ENCODE results near the gene RASA3. TPM values are rescaled to one million over a fixed set of nuclear protein-coding genes. Genes with fewer than 3 reads are reported as not detected.

Gene RASA3
- total and polyA plus RNA-seq, 2 of the 8 experiments (the other 6 are each of a cell fraction or from before 2014, with no cell fraction given): 7.5 to 21.9 TPM

GRCh38 chr13:114017966-114018365 lies 114.5 kb downstream of the RASA3 start:
- no peak overlapping the region for H3K27ac ChIP-seq (ENCODE audit: low read depth, low read length)
- no peak overlapping the region for H2BK12ac ChIP-seq (ENCODE audit: low read depth, low read length)
- no peak overlapping the region for H3K4ac ChIP-seq (replicated peaks; ENCODE audit: insufficient read length, low read depth, low read length)
- no peak overlapping the region for H4K8ac ChIP-seq (ENCODE audit: extremely low read depth, insufficient read depth, low read length)
- ChIA-PET POLR2A (ENCODE audit: partially characterized antibody) (no interaction called here), CTCF (ENCODE audit: partially characterized antibody) (interaction anchor here (0.6 to 2.8 kb wide), 9 partner anchors 8 to 229 kb away, joined by 3 to 9 read pairs (median 4); no protein-coding TSS in a partner anchor)
- no peak for TF ChIP-seq EGR1 (IDR thresholded peaks at IDR 0.05; ENCODE audit: borderline replicate concordance, low read depth, low read length)
- FAIRE-seq: no peak
- no peaks in the 10 kb centered on the region for H3K27me3 ChIP-seq (replicated peaks in 1 of 4; ENCODE audit: control insufficient read depth in 3 of 4, extremely low read depth in 1 of 4, insufficient read depth in 3 of 4, low read length in 3 of 4)
- H2AK5ac ChIP-seq (ENCODE audit: low read depth, low read length): no peak overlapping the region
- H3K23ac ChIP-seq (ENCODE audit: insufficient read length): no peak overlapping the region
- no peaks in the 10 kb centered on the region for H3K79me1 ChIP-seq (ENCODE audit: low read depth, low read length)
- H2BK120ac ChIP-seq (replicated peaks; ENCODE audit: low read depth, low read length): no peak overlapping the region
- H3K9ac ChIP-seq (replicated peaks in 1 of 4; ENCODE audit: extremely low read depth in 1 of 4, low read depth in 3 of 4, low read length in 3 of 4): no peak overlapping the region
- no peak overlapping the region for H3K18ac ChIP-seq (ENCODE audit: extremely low read depth, low read length)
- H3K4me1 ChIP-seq (replicated peaks in 1 of 4; ENCODE audit: control insufficient read depth in 3 of 4, insufficient read depth in 4 of 4, low read length in 3 of 4): no peaks in the 10 kb centered on the region
- H3K14ac ChIP-seq (ENCODE audit: insufficient read length): no peak overlapping the region
- no peak overlapping the region for H4K5ac ChIP-seq (ENCODE audit: insufficient read length, low read depth, low read length)
- H4K91ac ChIP-seq (replicated peaks; ENCODE audit: insufficient read length, low read length): no peak overlapping the region
- no peaks in the 10 kb centered on the region for H3K79me2 ChIP-seq (ENCODE audit: control insufficient read depth in 1 of 2, insufficient read depth in 2 of 2, low read length in 2 of 2)
- H4K20me1 ChIP-seq (replicated peaks in 1 of 2; ENCODE audit: control insufficient read depth in 1 of 2, insufficient read depth in 2 of 2, low read length in 2 of 2): peaks cover 0 to 5% of the 10 kb centered on the region in 2 experiments
- H2BK15ac ChIP-seq (ENCODE audit: low read length): no peak overlapping the region
- H3K56ac ChIP-seq (replicated peaks; ENCODE audit: insufficient read length, low read depth, low read length): no peak overlapping the region
- H3K23me2 ChIP-seq (ENCODE audit: low read depth, low read length): no peaks in the 10 kb centered on the region
- H3K36me3 ChIP-seq (ENCODE audit: control insufficient read depth in 2 of 4, insufficient read depth in 4 of 4, low read length in 3 of 4): no peaks in the 10 kb centered on the region
- no peak overlapping the region for H3K4me3 ChIP-seq (ENCODE audit: extremely low read depth in 1 of 4, insufficient read depth in 2 of 4, low read depth in 3 of 4, low read length in 4 of 4)
- H2AFZ ChIP-seq (ENCODE audit: low read length): no peak overlapping the region
- no peak overlapping the region for H3K4me2 ChIP-seq (ENCODE audit: insufficient read depth in 1 of 2, low read depth in 2 of 2, low read length in 2 of 2)
- DNase-seq (ENCODE audit: low read depth in 1 of 2, low spot score in 2 of 2): no peak
- no peaks in the 10 kb centered on the region for H3K9me3 ChIP-seq (ENCODE audit: insufficient read depth in 2 of 2, low read depth in 1 of 2, low read length in 1 of 2)
- WGBS, 2 experiments (ENCODE audit: extremely low coverage in 1 of 2, insufficient coverage in 1 of 2, insufficient read length in 1 of 2, insufficient replicate concordance in 2 of 2, low coverage in 1 of 2, low lambda C conversion rate in 2 of 2, missing lambda C conversion rate in 1 of 2): 98% methylated on average over 13 of the region's 23 CpGs; no CpG with 5 or more reads in 1 of the 2 experiments
- no peak overlapping the region for H2BK20ac ChIP-seq (ENCODE audit: low read length)
- H2BK5ac ChIP-seq (ENCODE audit: low read depth, low read length): no peak overlapping the region
